ENCODE data around the gene VKORC1L1.

- TF ChIP-seq EP300 (IDR thresholded peaks at IDR 0.05; ENCODE audit: borderline replicate concordance) (no peak), TAF1 (IDR thresholded peaks at IDR 0.05; ENCODE audit: low read depth) (no peak), YY1 (IDR thresholded peaks at IDR 0.05; ENCODE audit: low read depth) (no peak), USF1 (IDR thresholded peaks at IDR 0.05) (no peak), MAX (IDR thresholded peaks at IDR 0.05) (no peak), CEBPB (IDR thresholded peaks at IDR 0.05) (no peak), TCF12 (IDR thresholded peaks at IDR 0.05; ENCODE audit: low read depth) (no peak), ZBTB7A (IDR thresholded peaks at IDR 0.05; ENCODE audit: low read depth) (no peak), REST (IDR thresholded peaks at IDR 0.05; ENCODE audit: low read depth) (no peak), NFIC (IDR thresholded peaks at IDR 0.05) (no peak), EGR1 (IDR thresholded peaks at IDR 0.05) (no peak), TEAD4 (IDR thresholded peaks at IDR 0.05) (no peak)
These were observed 95.6 kb downstream of the VKORC1L1 start for GRCh38 chr7:65968256-65969185.
